A673 (cell line): ENCODE data around the gene BAIAP2.

ENCODE experiments used
- EZH2 ChIP-seq: fragments of 200-600 bp; sonication (generic); IDR thresholded peaks from 2 replicates; pipeline ENCODE4 v1.6.1; 2017; ENCODE audit warnings: borderline replicate concordance, low read depth, mild to moderate bottlenecking, mixed read lengths, antibody characterized with exemption, low read length; ENCODE audit not compliant: poor library complexity, severe bottlenecking
- TF ChIP-seq, protein P1 (sequence below): fragments of 300-800, 200-600 bp; sonication (generic); conservative IDR thresholded peaks from 2 replicates; pipeline ENCODE4 v1.5.1; 2017; ENCODE audit warnings: low read depth, mild to moderate bottlenecking, antibody characterized with exemption, low read length, moderate library complexity, mixed read lengths

GRCh38 chr17:81135505-81136278, 100.7 kb downstream of the BAIAP2 start:
- TF ChIP-seq, protein P1, sequence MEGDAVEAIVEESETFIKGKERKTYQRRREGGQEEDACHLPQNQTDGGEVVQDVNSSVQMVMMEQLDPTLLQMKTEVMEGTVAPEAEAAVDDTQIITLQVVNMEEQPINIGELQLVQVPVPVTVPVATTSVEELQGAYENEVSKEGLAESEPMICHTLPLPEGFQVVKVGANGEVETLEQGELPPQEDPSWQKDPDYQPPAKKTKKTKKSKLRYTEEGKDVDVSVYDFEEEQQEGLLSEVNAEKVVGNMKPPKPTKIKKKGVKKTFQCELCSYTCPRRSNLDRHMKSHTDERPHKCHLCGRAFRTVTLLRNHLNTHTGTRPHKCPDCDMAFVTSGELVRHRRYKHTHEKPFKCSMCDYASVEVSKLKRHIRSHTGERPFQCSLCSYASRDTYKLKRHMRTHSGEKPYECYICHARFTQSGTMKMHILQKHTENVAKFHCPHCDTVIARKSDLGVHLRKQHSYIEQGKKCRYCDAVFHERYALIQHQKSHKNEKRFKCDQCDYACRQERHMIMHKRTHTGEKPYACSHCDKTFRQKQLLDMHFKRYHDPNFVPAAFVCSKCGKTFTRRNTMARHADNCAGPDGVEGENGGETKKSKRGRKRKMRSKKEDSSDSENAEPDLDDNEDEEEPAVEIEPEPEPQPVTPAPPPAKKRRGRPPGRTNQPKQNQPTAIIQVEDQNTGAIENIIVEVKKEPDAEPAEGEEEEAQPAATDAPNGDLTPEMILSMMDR, result no peak
- no peak for TF ChIP-seq EZH2
